ENCODE measurements around the gene TBX5.

Gene TBX5

GRCh38 chr12:114405519-114406271, at the start of gene TBX5:
Gene TBX5 (minus strand): TSS chr12:114406144. CDS start chr12:114403898, 2,246 bp downstream.
- DNase-seq: no peak

GRCh38 chr12:114451657-114452056, 45.7 kb upstream of the TBX5 start:
- DNase-seq: no peak

- no peak for DNase-seq
Observed at GRCh38 chr12:114450515-114451300, 44.8 kb upstream of the TBX5 start.

GRCh38 chr12:114450019-114450418, 44.1 kb upstream of the TBX5 start:
- DNase-seq: no peak

- DNase-seq: no peak
Observed at GRCh38 chr12:114448618-114448933, 42.6 kb upstream of the TBX5 start.

GRCh38 chr12:114447799-114448617, 42.1 kb upstream of the TBX5 start:
- no peak for DNase-seq

- DNase-seq: no peak
Observed at GRCh38 chr12:114447274-114447716, 41.4 kb upstream of the TBX5 start.

- no peak for DNase-seq
Observed at GRCh38 chr12:114445401-114446323, 39.7 kb upstream of the TBX5 start.

- no peak for DNase-seq
Observed at GRCh38 chr12:114444422-114445279, 38.7 kb upstream of the TBX5 start.

GRCh38 chr12:114443607-114444421, 37.9 kb upstream of the TBX5 start:
- DNase-seq: no peak

- no peak for DNase-seq
Observed at GRCh38 chr12:114442578-114442977, 36.6 kb upstream of the TBX5 start.

- DNase-seq: no peak
Observed at GRCh38 chr12:114441545-114441944, 35.6 kb upstream of the TBX5 start.

- no peak for DNase-seq
Observed at GRCh38 chr12:114441039-114441383, 35.1 kb upstream of the TBX5 start.

- DNase-seq: no peak
Observed at GRCh38 chr12:114440270-114441038, 34.5 kb upstream of the TBX5 start.

GRCh38 chr12:114439817-114440216, 33.9 kb upstream of the TBX5 start:
- DNase-seq: no peak

- no peak for DNase-seq
Observed at GRCh38 chr12:114439261-114439683, 33.3 kb upstream of the TBX5 start.

GRCh38 chr12:114438635-114439256, 32.8 kb upstream of the TBX5 start:
- no peak for DNase-seq

- no peak for DNase-seq
Observed at GRCh38 chr12:114434341-114434740, 28.4 kb upstream of the TBX5 start.

- no peak for DNase-seq
Observed at GRCh38 chr12:114431902-114432301, 26.0 kb upstream of the TBX5 start.
